ENCODE measurements around the gene CPEB1.

- TF ChIP-seq POLR2A (IDR thresholded peaks at IDR 0.05; ENCODE audit: low read depth, low read length) (no peak), TAF1 (IDR thresholded peaks at IDR 0.05; ENCODE audit: borderline replicate concordance, low read depth, low read length) (no peak), POLR2AphosphoS5 (IDR thresholded peaks at IDR 0.05; ENCODE audit: low read depth, low read length) (no peak)
Observed at GRCh38 chr15:82554849-82555248, 92.3 kb downstream of the CPEB1 start.

All from GM12892 (cell line).